Parathyroid adenoma (tissue), 2 donors: ENCODE results near the gene IGFBP6.

Experiments
- H2AFZ ChIP-seq: fragments of 300-600 bp; sonication (generic); one replicate; pipeline ENCODE4 v1.7.0; 2017; ENCODE audit warnings: antibody characterized with exemption, mild to moderate bottlenecking
- H3K27ac ChIP-seq: fragments of 300-600 bp; sonication (generic); one replicate; pipeline ENCODE4 v1.7.0; 2017
- H3K27me3 ChIP-seq: fragments of 300-600 bp; sonication (generic); one replicate; pipeline ENCODE4 v1.7.0; 2017; ENCODE audit warnings: low read length; ENCODE audit not compliant: control insufficient read depth, insufficient read depth
- H3K36me3 ChIP-seq: fragments of 300-600 bp; sonication (generic); one replicate; pipeline ENCODE4 v1.7.0; 2017; ENCODE audit warnings: low read length; ENCODE audit not compliant: control insufficient read depth, insufficient read depth
- H3K4me1 ChIP-seq: fragments of 300-600 bp; sonication (generic); one replicate; pipeline ENCODE4 v1.7.0; 2017; ENCODE audit warnings: control low read depth
- H3K4me2 ChIP-seq: fragments of 300-600 bp; sonication (generic); one replicate; pipeline ENCODE4 v1.7.0; 2017; ENCODE audit warnings: low read length
- H3K4me3 ChIP-seq: fragments of 300-600 bp; sonication (generic); one replicate; pipeline ENCODE4 v1.7.0; 2017; ENCODE audit warnings: low read depth, low read length
- H3K79me2 ChIP-seq: fragments of 300-600 bp; sonication (generic); one replicate; pipeline ENCODE4 v1.7.0; 2017; ENCODE audit warnings: control low read depth
- H3K9ac ChIP-seq: fragments of 300-600 bp; sonication (generic); one replicate; pipeline ENCODE4 v1.7.0; 2017; ENCODE audit warnings: mild to moderate bottlenecking
- H3K9me3 ChIP-seq: fragments of 300-600 bp; sonication (generic); one replicate; pipeline ENCODE4 v1.7.0; 2017; ENCODE audit warnings: low read length; ENCODE audit not compliant: control insufficient read depth
- TF ChIP-seq, protein P1 (sequence below): fragments of 300-600 bp; sonication (generic); IDR thresholded peaks from one replicate; pipeline ENCODE4 v1.7.0; 2017; ENCODE audit warnings: antibody characterized with exemption, mild to moderate bottlenecking
- donor health status: primary hyperparathyroidism.

The IGFBP6 gene

DNA sequence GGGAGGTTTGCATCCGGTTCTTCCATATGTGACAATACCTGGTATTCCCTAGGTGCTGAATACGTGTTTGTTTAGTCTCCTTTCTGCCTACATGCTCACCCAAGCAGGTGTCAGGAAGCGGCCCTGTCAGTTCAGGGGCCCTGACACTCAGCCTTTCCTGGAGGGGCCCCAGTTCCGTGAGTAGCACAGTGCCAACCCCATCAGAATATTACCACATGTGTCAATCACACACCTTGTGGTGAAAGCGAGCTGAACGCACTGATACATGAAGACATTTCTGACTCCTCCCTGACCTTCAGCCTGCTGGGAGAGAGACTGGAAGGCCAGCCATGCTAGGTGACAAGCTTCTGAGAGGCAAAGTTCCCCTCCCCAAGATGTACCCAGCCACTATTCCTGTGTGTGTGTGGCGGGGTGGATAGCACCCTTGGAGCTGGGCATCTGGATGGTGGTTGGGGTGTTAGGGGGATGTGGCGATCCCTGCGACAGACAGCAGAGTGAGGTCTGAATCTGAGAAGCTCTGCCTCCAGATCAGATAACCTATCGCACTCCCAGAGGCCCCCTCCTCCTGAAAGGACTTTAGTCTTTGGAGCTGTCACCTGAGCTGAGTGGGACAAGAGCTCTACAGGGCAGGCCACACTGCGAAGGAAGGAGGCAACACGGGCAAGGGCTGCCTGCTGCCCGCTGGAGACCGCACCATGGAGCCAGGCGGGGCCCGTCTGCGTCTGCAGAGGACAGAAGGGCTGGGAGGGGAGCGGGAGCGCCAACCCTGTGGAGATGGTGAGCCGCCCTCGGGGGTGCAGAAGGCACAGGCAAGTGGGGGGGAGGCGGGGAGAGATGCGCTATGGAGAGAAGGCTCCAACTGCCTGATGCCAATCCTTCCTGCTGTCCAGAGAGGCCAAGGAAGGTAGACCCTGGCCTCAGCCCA, 5.7 kb downstream of the IGFBP6 start, which contains the start of gene SOAT2:
SOAT2 (plus strand) TSS at position 604 of the 925 bp plus-strand sequence; CDS start at position 696, 92 bp downstream.
- H3K9ac ChIP-seq, result no peak within 1 kb of the TSS
- no peaks in the 10 kb centered on the region for H3K27me3 ChIP-seq
- H3K9me3 ChIP-seq, result no peaks in the 10 kb centered on the region
- H3K36me3 ChIP-seq, result no peaks in the 10 kb centered on the region
- H3K4me1 ChIP-seq, result peaks cover 5% of the 10 kb centered on the region
- H3K79me2 ChIP-seq, result no peaks in the 10 kb centered on the region
- no peak within 1 kb of the TSS for H3K4me3 ChIP-seq
- H3K4me2 ChIP-seq, result no peak within 1 kb of the TSS
- no peak within 1 kb of the TSS for H2AFZ ChIP-seq
- no peak within 1 kb of the TSS for H3K27ac ChIP-seq
- TF ChIP-seq, protein P1, sequence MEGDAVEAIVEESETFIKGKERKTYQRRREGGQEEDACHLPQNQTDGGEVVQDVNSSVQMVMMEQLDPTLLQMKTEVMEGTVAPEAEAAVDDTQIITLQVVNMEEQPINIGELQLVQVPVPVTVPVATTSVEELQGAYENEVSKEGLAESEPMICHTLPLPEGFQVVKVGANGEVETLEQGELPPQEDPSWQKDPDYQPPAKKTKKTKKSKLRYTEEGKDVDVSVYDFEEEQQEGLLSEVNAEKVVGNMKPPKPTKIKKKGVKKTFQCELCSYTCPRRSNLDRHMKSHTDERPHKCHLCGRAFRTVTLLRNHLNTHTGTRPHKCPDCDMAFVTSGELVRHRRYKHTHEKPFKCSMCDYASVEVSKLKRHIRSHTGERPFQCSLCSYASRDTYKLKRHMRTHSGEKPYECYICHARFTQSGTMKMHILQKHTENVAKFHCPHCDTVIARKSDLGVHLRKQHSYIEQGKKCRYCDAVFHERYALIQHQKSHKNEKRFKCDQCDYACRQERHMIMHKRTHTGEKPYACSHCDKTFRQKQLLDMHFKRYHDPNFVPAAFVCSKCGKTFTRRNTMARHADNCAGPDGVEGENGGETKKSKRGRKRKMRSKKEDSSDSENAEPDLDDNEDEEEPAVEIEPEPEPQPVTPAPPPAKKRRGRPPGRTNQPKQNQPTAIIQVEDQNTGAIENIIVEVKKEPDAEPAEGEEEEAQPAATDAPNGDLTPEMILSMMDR, result no peak

DNA sequence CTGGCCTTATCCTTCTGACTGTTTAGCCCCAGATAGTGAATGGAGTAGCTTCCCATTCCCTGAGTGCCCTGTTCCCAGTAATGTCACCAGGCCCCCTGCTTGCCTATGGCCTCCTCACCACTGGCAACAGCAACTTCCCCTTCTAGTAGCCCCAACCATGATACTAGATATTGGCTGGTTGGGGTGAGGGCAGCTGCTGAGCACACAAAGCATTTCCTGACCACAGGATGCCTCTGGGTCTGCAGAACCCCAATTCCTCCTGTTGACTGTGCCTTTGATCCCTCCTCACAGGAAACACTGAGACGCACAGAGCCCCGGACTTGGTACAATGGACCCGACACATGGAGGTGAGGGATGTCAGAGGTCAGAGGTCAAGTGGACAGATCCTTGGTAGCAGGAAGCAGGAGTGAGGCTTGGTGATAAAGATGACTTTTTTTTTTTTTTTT, 6.4 kb downstream of the IGFBP6 start:
- Histone ChIP-seq H3K36me3 (no peaks in the 10 kb centered on the region), H3K9me3 (no peaks in the 10 kb centered on the region), H2AFZ (no peak overlapping the region), H3K9ac (no peak overlapping the region), H3K4me1 (peaks cover 5% of the 10 kb centered on the region), H3K4me3 (no peak overlapping the region), H3K27ac (no peak overlapping the region), H3K27me3 (no peaks in the 10 kb centered on the region), H3K79me2 (no peaks in the 10 kb centered on the region), H3K4me2 (no peak overlapping the region)
- TF ChIP-seq, protein P1, result no peak

DNA sequence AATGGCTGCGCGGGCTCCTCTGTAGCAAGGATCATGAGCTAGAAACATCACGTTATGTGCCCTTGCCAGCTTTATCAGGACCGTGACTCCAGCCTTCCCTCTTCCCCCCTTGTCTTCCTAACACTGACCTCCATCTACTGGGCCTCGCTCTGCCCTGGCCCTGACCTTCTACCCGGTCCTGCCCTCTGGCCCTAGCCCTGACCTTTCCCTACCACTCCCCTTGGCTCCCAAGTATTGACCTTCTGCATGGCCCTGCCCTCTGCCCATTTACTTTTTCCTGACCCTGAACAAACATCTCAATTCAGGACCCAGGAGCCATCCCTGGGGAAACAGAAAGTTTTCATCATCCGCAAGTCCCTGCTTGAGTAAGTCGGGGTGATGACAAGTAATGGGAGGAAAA, 7.8 kb downstream of the IGFBP6 start:
- Histone ChIP-seq H3K4me3 (no peak overlapping the region), H3K9ac (no peak overlapping the region), H3K27me3 (no peaks in the 10 kb centered on the region), H3K79me2 (no peaks in the 10 kb centered on the region), H3K4me2 (no peak overlapping the region), H3K36me3 (no peaks in the 10 kb centered on the region), H3K9me3 (no peaks in the 10 kb centered on the region), H3K27ac (no peak overlapping the region), H3K4me1 (no peaks in the 10 kb centered on the region), H2AFZ (no peak overlapping the region)
- TF ChIP-seq, protein P1, result no peak

DNA sequence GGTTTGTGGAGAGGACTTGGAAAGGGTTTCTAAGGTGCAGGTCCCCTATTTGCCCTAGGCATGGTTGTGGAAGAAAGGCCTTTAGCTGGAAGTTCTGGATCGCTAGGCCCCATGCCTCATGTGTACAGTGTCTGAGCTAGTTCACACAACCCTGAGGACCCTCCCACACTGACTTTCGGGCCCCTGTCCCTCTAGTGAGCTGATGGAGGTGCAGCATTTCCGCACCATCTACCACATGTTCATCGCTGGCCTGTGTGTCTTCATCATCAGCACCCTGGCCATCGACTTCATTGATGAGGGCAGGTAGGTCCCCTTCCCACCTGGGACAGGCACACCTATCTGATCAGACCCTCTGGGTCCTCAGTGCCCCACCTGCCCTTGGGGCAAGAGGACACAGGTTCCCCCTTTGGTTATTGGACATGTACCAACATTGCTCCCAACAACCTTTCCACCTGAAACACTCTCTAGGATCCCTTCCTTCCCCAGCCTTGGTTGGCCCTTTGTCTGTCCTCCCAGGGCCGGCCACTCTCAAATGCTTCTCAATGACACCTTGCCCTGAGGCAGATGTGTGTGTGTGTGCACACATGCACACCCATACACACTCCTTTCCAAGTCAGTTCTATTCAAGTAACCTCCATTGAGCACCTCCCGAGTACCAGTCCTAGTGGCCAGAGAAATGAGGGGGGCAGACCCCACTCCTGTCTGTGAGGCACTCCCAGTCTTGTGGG, 8.4 kb downstream of the IGFBP6 start:
- TF ChIP-seq, protein P1, result no peak
- Histone ChIP-seq H3K4me3 (no peak overlapping the region), H2AFZ (no peak overlapping the region), H3K4me1 (no peaks in the 10 kb centered on the region), H3K27me3 (no peaks in the 10 kb centered on the region), H3K27ac (no peak overlapping the region), H3K9ac (no peak overlapping the region), H3K79me2 (no peaks in the 10 kb centered on the region), H3K4me2 (no peak overlapping the region), H3K36me3 (no peaks in the 10 kb centered on the region), H3K9me3 (no peaks in the 10 kb centered on the region)
